EL (cell line): ENCODE measurements around the gene ZNF532.
"Not testable (repeated sequence)": the region's sequence is repeated elsewhere in the genome, so short reads cannot be mapped to it uniquely, and the experiment has no call there.

Experiments
- DNase-seq: peaks from one replicate; pipeline ENCODE4 v3.0.0-alpha.2; 2016

ZNF532 gene

GRCh38 chr18:59011289-59011688, 146.6 kb downstream of the ZNF532 start:
- no peak for DNase-seq

DNA sequence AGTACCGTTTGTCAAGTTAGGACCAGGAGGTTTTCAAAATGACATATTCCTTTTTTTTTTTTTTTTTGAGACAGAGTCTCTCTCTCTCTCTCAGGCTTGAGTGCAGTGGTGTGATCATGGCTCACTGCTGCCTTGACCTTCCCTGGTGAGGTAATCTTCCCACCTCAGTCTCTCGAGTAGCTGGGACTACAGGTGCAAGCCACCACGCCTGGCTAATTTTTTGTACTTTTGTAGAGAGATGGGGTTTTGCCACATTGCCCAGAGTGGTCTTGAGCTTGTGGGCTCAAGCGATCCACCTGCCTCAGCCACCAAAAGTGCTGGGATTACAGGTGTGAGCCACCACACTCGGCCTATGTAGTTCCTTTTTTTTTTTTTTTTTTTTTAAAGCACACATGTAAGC, 147.1 kb downstream of the ZNF532 start:
- DNase-seq: no peak

DNA sequence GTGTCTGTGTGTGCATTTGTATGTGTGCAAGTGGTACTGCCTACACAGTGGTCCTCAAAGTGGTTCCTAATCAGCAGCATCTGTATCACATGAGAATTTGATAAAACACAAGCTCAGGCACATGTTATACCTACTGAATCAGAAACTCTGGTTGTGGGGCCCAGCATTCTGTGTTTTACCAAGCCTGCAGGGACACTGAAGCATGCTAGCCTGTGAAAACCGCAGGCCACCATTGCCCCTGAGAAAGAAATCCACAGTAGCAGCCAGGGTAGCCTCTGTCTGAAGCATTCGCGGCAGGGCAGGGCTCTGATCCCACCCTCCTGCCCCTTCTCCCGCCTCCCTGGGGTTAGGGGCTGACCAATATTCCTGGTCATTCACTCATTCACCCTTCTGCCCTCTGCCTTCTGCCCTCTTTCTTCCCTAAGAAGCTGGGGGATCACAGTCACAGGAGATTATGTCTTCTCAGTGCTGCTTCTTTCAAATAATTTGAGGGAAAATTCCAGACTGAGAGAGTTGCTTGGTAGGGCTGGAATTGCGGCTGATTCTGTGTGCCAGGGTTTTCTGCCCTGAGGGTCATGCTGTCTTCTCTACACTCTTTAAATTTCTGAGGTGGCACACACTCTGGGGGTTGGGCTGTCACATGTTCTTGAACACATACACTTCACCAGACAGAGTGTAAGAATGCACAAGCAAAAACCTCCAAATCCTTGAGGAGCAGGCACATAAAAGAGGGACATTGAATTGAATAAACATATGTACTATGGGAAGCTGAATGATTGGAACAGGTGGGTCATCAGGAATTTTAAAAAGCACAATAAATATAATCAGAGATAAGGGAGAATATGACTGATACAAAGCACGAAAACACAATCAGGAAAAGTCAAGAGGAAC, 148.4 kb downstream of the ZNF532 start:
- no peak for DNase-seq

- no peak for DNase-seq
Measured at GRCh38 chr18:59013744-59014143, 149.1 kb downstream of the ZNF532 start.

DNA sequence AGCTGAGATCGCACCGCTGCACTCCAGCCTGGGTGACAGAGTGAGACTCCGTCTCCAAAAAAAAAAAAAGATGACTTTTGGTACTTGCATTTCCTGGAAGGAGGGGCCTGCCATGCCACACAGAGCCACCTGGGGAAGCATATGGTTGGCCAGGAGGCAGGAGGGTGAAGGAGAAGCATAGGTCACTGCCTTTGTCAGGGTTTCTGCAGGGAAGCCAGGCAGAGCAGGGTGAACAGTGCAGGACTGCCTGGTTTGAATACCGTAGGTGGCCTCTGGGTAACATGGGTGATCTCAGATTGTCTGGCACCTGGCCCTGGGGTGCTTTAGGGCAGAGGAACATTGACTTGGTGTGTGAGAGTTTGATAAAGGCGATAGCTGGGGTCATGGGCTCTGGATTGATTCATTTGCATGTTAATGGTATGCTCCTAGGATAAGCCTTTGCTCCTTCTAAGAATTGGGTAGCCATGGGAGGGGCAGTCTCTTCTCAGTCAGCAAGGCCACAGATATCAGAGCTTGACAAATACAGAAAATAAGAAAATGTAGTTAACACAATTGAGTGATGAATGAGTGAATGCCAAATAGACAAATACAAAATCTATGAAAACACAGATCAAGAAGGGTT, 151.0 kb downstream of the ZNF532 start:
- no peak for DNase-seq

DNA sequence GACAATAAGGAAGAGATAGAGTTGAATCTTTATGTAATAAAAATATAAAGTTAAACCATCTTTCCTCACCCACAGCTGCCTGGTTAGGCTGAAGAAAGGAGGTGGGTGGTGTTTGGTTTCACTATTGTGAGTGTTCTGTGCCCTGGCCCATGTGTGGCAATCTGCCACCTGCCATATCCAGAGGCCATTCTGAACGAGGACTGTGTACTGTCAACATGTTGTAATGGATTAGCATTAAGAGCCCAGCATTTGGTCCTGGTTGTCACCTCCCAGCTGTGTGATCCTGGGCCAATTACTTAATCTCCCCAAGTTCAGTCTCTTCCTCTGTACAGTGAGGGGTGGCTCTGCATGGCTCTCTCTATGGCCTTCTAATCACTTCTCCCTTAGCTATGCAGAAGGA, 156.8 kb downstream of the ZNF532 start:
- DNase-seq: no peak

- DNase-seq: no peak
Measured at GRCh38 chr18:59022167-59022945, 157.7 kb downstream of the ZNF532 start.

DNA sequence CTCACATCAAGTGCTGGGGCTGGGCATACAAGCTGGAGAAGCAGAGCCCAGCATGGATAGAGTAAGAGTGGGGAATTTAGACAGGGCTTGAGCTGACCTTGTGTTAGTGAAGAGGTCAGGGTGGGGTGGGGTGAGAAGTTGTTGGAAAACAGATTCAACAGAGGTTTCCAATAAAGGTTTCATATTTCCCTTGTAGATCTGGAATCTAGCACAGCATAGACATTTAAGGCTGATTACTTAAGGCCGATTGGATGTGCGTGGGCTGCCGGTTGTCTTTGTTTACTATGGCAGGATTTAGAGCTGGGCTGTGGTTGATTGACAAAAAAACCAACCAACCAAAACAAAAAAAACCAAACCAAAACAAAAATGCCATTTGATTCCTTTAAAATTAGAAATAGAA, 160.2 kb downstream of the ZNF532 start:
- DNase-seq: no peak

DNA sequence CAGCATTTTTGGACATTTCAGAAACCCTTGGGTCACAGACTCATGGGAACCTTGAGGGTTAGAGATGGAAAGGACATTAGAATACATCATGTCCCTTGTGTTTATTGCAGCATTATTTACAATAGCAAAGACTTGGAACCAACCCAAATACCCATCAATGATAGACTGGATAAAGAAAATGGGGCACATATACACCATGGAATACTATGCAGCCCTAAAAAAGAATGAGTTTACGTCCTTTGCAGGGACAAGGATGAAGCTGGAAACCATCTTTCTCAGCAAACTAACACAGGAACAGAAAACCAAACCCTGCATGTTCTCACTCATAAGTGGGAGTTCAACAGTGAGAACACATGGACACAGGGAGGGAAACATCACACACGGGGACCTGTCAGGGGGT, 160.9 kb downstream of the ZNF532 start:
- DNase-seq: not testable (repeated sequence)

DNA sequence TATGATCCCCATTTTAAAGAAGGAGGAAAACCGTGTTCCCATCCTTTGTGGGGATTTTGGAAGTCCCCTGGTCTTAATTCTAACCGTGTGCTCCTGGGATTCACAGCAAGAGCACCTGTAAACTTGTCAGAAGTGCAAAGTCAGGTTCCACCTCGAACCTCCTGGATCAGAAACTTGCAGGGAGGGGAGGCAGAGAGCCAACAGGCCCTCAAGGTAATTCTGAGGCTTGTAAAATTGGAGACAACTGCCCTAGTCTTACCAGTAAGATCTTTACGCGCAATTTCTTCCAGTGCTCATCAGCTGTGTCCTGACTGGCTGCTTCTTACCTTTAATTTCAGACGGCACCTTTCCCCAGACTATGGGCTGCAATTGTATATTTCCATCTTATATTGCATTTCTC, 161.7 kb downstream of the ZNF532 start:
- DNase-seq: no peak

- no peak for DNase-seq
Measured at GRCh38 chr18:59026831-59027410, 162.2 kb downstream of the ZNF532 start.

GRCh38 chr18:59029663-59030429, 165.2 kb downstream of the ZNF532 start:
- DNase-seq: no peak

- DNase-seq: no peak
Measured at GRCh38 chr18:59032308-59032707, 167.6 kb downstream of the ZNF532 start.

DNA sequence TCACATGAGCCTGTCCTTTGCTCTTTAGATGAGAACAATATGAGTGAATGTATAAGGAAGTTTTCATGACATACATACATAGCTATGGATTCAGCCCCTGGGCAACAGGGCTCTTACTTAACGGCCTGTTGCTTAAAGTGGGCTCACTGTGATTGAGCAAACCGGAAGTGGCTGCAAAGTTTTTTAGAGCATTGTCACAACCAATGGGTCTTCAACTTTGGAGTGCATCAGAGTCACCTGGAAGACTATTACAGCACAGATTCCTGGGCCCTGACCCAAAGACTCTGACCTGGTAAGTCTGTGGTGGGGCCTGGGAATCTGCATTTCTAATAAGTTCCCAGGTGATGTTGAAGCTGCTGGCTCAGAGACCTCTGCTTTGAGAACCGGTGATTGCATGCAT, 168.7 kb downstream of the ZNF532 start:
- no peak for DNase-seq

- DNase-seq: no peak
Measured at GRCh38 chr18:59033974-59034373, 169.3 kb downstream of the ZNF532 start.

DNA sequence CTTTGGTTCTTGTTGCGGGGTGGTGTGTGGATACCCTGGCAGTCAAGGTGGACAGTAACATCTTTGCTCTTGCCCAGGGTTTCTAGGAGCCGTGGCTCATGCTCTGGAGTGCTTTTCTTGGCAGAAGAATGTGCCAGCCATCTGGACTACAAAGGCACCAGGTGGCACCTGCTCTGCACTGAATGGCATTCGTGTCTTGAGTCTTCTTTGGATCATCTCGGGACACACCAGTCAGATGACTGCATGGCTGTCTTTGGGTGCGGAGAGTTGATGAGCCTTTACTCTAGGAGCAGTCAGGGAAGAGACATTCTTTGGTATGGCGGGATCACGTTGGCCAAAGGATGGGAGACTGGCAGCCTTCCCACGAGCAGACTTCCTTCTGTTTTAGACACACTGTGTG, 170.9 kb downstream of the ZNF532 start:
- no peak for DNase-seq
